ENCODE results near the gene TRMT61B. TPM values are rescaled to one million over a fixed set of nuclear protein-coding genes. Genes with fewer than 3 reads are reported as not detected.

Gene TRMT61B
- total RNA-seq, 1 experiment from 2014 or later = 18.3 TPM

GRCh38 chr2:28818053-28818452 is 52.1 kb downstream of the TRMT61B start:
- no peak for DNase-seq (ENCODE audit: low spot score)
- Histone ChIP-seq H3K27me3 (replicated peaks; ENCODE audit: insufficient read depth, low read depth, low read length, poor library complexity) (no peaks in the 10 kb centered on the region), H3K4me3 (ENCODE audit: low read depth, low read length, poor library complexity, severe bottlenecking) (no peak overlapping the region), H3K27ac (ENCODE audit: low read depth, low read length, poor library complexity, severe bottlenecking) (no peak overlapping the region), H3K4me1 (ENCODE audit: insufficient read depth, low read length, poor library complexity, severe bottlenecking) (no peaks in the 10 kb centered on the region), H3K9me3 (ENCODE audit: low read depth, low read length, poor library complexity, severe bottlenecking) (no peaks in the 10 kb centered on the region), H3K36me3 (ENCODE audit: insufficient read depth, low read length, poor library complexity, severe bottlenecking) (no peaks in the 10 kb centered on the region)
- ChIA-PET POLR2A (ENCODE audit: low non-redundant PET) (no interaction called here), CTCF (interaction anchor here (0.7 kb wide), 1 partner anchor 1118 kb away, joined by 4 read pairs; no protein-coding TSS in a partner anchor)
- no TSS peak for BruUV-seq (replicated peaks)
- no peak for TF ChIP-seq CTCF (conservative IDR thresholded peaks at IDR 0.05; ENCODE audit: low read depth, low read length)
- TF ChIP-seq EZH2 (IDR thresholded peaks at IDR 0.05; ENCODE audit: borderline replicate concordance, low read depth, low read length, poor library complexity, severe bottlenecking) = no peak
- intact Hi-C loops (cut with micrococcal nuclease; ENCODE audit: unreplicated experiment) = no loop called here

- TF ChIP-seq CTCF (conservative IDR thresholded peaks at IDR 0.05; ENCODE audit: low read depth, low read length) (no peak), EZH2 (IDR thresholded peaks at IDR 0.05; ENCODE audit: borderline replicate concordance, low read depth, low read length, poor library complexity, severe bottlenecking) (no peak)
- Histone ChIP-seq H3K27ac (ENCODE audit: low read depth, low read length, poor library complexity, severe bottlenecking) (peak within 1 kb of the TSS; percentile 67), H3K9me3 (ENCODE audit: low read depth, low read length, poor library complexity, severe bottlenecking) (no peaks in the 10 kb centered on the region), H3K36me3 (ENCODE audit: insufficient read depth, low read length, poor library complexity, severe bottlenecking) (no peaks in the 10 kb centered on the region), H3K27me3 (replicated peaks; ENCODE audit: insufficient read depth, low read depth, low read length, poor library complexity) (no peaks in the 10 kb centered on the region), H3K4me1 (ENCODE audit: insufficient read depth, low read length, poor library complexity, severe bottlenecking) (peaks cover 8% of the 10 kb centered on the region), H3K4me3 (ENCODE audit: low read depth, low read length, poor library complexity, severe bottlenecking) (peak within 1 kb of the TSS; percentile 53)
- CTCF ChIA-PET = no interaction called here
- peak; percentile 83 for DNase-seq (ENCODE audit: low spot score)
- intact Hi-C loops (cut with micrococcal nuclease; ENCODE audit: unreplicated experiment) = no loop called here
- no TSS peak for BruUV-seq (replicated peaks)
- POLR2A ChIA-PET (ENCODE audit: low non-redundant PET) = no interaction called here
Measured at GRCh38 chr2:28810384-28811285, 59.5 kb downstream of the TRMT61B start, which contains the start of gene SPDYA. TSS of gene SPDYA (plus strand) at chr2:28810834. CDS start at chr2:28816015, 5,181 bp downstream.

GRCh38 chr2:28809927-28810326 is 60.2 kb downstream of the TRMT61B start:
- TF ChIP-seq EZH2 (IDR thresholded peaks at IDR 0.05; ENCODE audit: borderline replicate concordance, low read depth, low read length, poor library complexity, severe bottlenecking) (no peak), CTCF (conservative IDR thresholded peaks at IDR 0.05; ENCODE audit: low read depth, low read length) (no peak)
- POLR2A ChIA-PET (ENCODE audit: low non-redundant PET) = no interaction called here

More at GRCh38 chr2:28809927-28810326, 60.2 kb downstream of the TRMT61B start:
- BruUV-seq (replicated peaks) = no TSS peak
- Histone ChIP-seq H3K9me3 (ENCODE audit: low read depth, low read length, poor library complexity, severe bottlenecking) (no peaks in the 10 kb centered on the region), H3K27me3 (replicated peaks; ENCODE audit: insufficient read depth, low read depth, low read length, poor library complexity) (no peaks in the 10 kb centered on the region), H3K27ac (ENCODE audit: low read depth, low read length, poor library complexity, severe bottlenecking) (peak overlapping the region; percentile 67), H3K4me3 (ENCODE audit: low read depth, low read length, poor library complexity, severe bottlenecking) (peak overlapping the region; percentile 53), H3K4me1 (ENCODE audit: insufficient read depth, low read length, poor library complexity, severe bottlenecking) (peaks cover 8% of the 10 kb centered on the region), H3K36me3 (ENCODE audit: insufficient read depth, low read length, poor library complexity, severe bottlenecking) (no peaks in the 10 kb centered on the region)
- CTCF ChIA-PET = interaction anchor here (0.7 kb wide), 1 partner anchor 252 kb away, joined by 3 read pairs; no protein-coding TSS in a partner anchor
- DNase-seq (ENCODE audit: low spot score) = no peak
- intact Hi-C loops (cut with micrococcal nuclease; ENCODE audit: unreplicated experiment) = no loop called here
